22Rv1 (cell line): ENCODE results near the gene STON2.

Experiments
- ZFX ChIP-seq: fragments of 450-650 bp; IDR thresholded peaks from 2 replicates; pipeline ENCODE4 v1.6.1; 2017; ENCODE audit warnings: antibody characterized with exemption, borderline replicate concordance
- TF ChIP-seq, protein P1 (sequence below): fragments of 450-650 bp; IDR thresholded peaks from 2 replicates; pipeline ENCODE4 v1.5.1; 2017; ENCODE audit warnings: mild to moderate bottlenecking

DNA sequence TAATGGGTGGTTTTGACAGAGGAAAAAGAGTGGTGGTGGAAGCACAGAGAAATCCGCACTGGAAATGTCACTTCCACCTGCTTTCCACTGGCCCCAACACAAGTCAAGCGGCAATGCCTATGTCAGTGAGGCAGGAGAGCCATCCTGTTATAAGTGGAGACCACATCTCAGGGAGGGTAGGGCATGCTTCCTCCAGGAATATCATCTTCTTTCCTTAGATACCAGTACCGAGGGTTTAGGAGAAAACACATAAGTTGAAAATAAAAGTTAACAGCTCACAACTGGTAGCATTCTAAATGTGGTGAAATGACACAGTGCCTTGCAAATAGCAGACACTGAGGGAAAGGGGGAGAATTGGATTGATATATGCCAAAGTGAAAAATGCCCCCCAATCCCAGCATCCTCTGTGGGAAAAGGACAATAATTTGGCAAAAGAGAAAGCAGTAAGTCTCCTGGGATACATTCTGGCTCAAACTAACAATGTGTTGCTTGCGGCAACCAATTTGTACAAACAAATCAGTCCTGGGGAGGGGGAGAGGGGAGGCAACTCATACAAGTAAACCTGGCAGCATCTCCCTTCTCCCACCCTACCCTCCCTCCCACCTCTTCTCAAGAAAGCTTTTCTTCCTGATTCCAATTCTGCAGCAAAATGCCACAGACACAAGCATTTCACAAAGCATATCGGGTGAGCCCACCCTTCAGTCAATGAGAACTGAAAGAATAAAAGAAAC lies 57.1 kb downstream of the STON2 start:
- TF ChIP-seq, protein P1, sequence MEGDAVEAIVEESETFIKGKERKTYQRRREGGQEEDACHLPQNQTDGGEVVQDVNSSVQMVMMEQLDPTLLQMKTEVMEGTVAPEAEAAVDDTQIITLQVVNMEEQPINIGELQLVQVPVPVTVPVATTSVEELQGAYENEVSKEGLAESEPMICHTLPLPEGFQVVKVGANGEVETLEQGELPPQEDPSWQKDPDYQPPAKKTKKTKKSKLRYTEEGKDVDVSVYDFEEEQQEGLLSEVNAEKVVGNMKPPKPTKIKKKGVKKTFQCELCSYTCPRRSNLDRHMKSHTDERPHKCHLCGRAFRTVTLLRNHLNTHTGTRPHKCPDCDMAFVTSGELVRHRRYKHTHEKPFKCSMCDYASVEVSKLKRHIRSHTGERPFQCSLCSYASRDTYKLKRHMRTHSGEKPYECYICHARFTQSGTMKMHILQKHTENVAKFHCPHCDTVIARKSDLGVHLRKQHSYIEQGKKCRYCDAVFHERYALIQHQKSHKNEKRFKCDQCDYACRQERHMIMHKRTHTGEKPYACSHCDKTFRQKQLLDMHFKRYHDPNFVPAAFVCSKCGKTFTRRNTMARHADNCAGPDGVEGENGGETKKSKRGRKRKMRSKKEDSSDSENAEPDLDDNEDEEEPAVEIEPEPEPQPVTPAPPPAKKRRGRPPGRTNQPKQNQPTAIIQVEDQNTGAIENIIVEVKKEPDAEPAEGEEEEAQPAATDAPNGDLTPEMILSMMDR, result no peak
- no peak for TF ChIP-seq ZFX
